GM12878 (cell line): ENCODE results near the gene CIB2. TPM values are rescaled to one million over a fixed set of nuclear protein-coding genes. Genes with fewer than 3 reads are reported as not detected.

Source experiments
- ATAC-seq: fragments of 200-7000 bp; cut with Tn5 transposase; 3 replicates; pipeline ENCODE4 v1.9.1; 2020; ENCODE audit warnings: mild to moderate bottlenecking, moderate library complexity
- BruUV-seq: library from RNA; stranded (reverse); fragments of 400-500 nt; replicated peaks from 2 replicates; lab custom pipeline; 2021; lab: Mats Ljungman, UMichigan
- CTCF ChIA-PET: fragments of 300-600 bp; sonication (Branson Sonifier 250); formaldehyde crosslinking; extraction: SDS; loops from one replicate; lab custom pipeline; 2021; ENCODE audit warnings: inconsistent platforms; lab: Yijun Ruan, JAX
- POLR2A ChIA-PET: fragments of 350-600 bp; formaldehyde crosslinking; extraction: SDS; loops from one replicate; lab custom pipeline; 2021; ENCODE audit warnings: inconsistent platforms; lab: Charles Lee
- RAD21 ChIA-PET: fragments of 300-600 bp; sonication (Branson Sonifier 250); formaldehyde crosslinking; loops from one replicate; lab custom pipeline; 2023; ENCODE audit warnings: antibody characterized with exemption; ENCODE audit not compliant: unreplicated experiment; lab: Charles Lee
- SMC1A ChIA-PET: fragments of 300-600 bp; sonication (Branson Sonifier 250); formaldehyde crosslinking; loops from one replicate; lab custom pipeline; 2023; ENCODE audit not compliant: unreplicated experiment, uncharacterized antibody; lab: Charles Lee
- DNase-seq: peaks from one replicate; pipeline ENCODE4 v3.0.0-alpha.2; 2011; ENCODE audit warnings: low read depth, low spot score
- FAIRE-seq: peaks from 3 replicates; lab custom pipeline; 2011; peaks lifted over from hg19 to GRCh38; lab: Jason Lieb, UNC
- H2AFZ ChIP-seq: 2 replicates; pipeline ENCODE4 v1.6.0; 2011; ENCODE audit warnings: low read depth, low read length, control low read depth; ENCODE audit not compliant: control insufficient read depth
- H3K27ac ChIP-seq: 2 replicates; pipeline ENCODE4 v1.5.1; 2011; ENCODE audit warnings: control low read depth; ENCODE audit not compliant: control insufficient read depth, insufficient read depth
- H3K27me3 ChIP-seq, 2 experiments: replicated peaks in 1 of 2; 2 replicates each; pipeline versions ENCODE4 v1.6.0 to v1.6.1; 2011; ENCODE audit warnings: low read length in 1 of 2; ENCODE audit not compliant: control insufficient read depth in 2 of 2, insufficient read depth in 2 of 2
- H3K36me3 ChIP-seq, 2 experiments: 2 replicates each; pipeline ENCODE4 v1.5.1; 2011; ENCODE audit warnings: low read length in 1 of 2; ENCODE audit not compliant: control insufficient read depth in 2 of 2, insufficient read depth in 2 of 2
- H3K4me1 ChIP-seq: 2 replicates; pipeline ENCODE4 v1.6.1; 2011; ENCODE audit warnings: mild to moderate bottlenecking, low read length, moderate library complexity, mixed read lengths; ENCODE audit not compliant: control insufficient read depth, insufficient read depth
- H3K4me2 ChIP-seq: 2 replicates; pipeline ENCODE4 v1.6.0; 2011; ENCODE audit warnings: control low read depth; ENCODE audit not compliant: control insufficient read depth, insufficient read depth
- H3K4me3 ChIP-seq: fragments of 200-600 bp; sonication (generic); 2 replicates; pipeline ENCODE4 v1.5.1; 2016
- H3K79me2 ChIP-seq: 2 replicates; pipeline ENCODE4 v1.6.0; 2011; ENCODE audit warnings: low read length; ENCODE audit not compliant: control insufficient read depth, insufficient read depth
- H3K9ac ChIP-seq: 2 replicates; pipeline ENCODE4 v1.8.0; 2011; ENCODE audit warnings: low read length, control low read depth, mixed read lengths; ENCODE audit not compliant: control insufficient read depth, insufficient read depth
- H3K9me3 ChIP-seq: replicated peaks from 3 replicates; pipeline ENCODE4 v1.5.1; 2011; ENCODE audit warnings: mild to moderate bottlenecking, low read length; ENCODE audit not compliant: control insufficient read depth, insufficient read depth
- H4K20me1 ChIP-seq: 2 replicates; pipeline ENCODE4 v1.6.0; 2011; ENCODE audit not compliant: control insufficient read depth, insufficient read depth
- MTA2 ChIP-seq: fragments of 450-650 bp; IDR thresholded peaks from 2 replicates; pipeline ENCODE4 v1.6.1; 2016; ENCODE audit warnings: low read depth, mild to moderate bottlenecking, moderate library complexity
- RB1 ChIP-seq: fragments of 450-650 bp; formaldehyde crosslinking; IDR thresholded peaks from 2 replicates; pipeline ENCODE4 v1.6.1; 2017; ENCODE audit warnings: mild to moderate bottlenecking, borderline replicate concordance
- TCF12 ChIP-seq: IDR thresholded peaks from 2 replicates; pipeline ENCODE4 v1.6.1; 2011; ENCODE audit warnings: low read depth, mild to moderate bottlenecking, low read length
- TCF3 ChIP-seq: IDR thresholded peaks from 2 replicates; pipeline ENCODE4 v1.6.1; 2012; ENCODE audit warnings: low read depth, mild to moderate bottlenecking, low read length, borderline replicate concordance; ENCODE audit not compliant: insufficient read depth
- WGBS: methylation state at CpG from one replicate; pipeline ENCODE4 v1.1.6; 2016; ENCODE audit warnings: low lambda C conversion rate; ENCODE audit not compliant: insufficient replicate concordance, insufficient coverage; ENCODE audit errors: missing lambda C conversion rate; 5-methylcytosine and 5-hydroxymethylcytosine counted together
- in situ Hi-C: fragments of 300-500 bp; cut with MboI; formaldehyde crosslinking; loops from 9 replicates; pipeline ENCODE4 v1.14.3; 2018; ENCODE audit warnings: mixed read lengths
- intact Hi-C: fragments of 100-400 bp; cut with micrococcal nuclease; formaldehyde crosslinking; loops from one replicate; pipeline ENCODE4 v1.14.2; 2022; ENCODE audit not compliant: unreplicated experiment
- polyA plus RNA-seq, 11 experiments: library from polyadenylated mRNA; depleted of rRNA in 4 of 11; unstranded in 6 of 11; stranded (reverse) in 5 of 11; fragments of >200 nt; fragmentation: Nextera tagmentation in 4 of 11; fragmentation: Illumina TruSeq in 1 of 11; extraction: Ambion mirVana in 4 of 11; extraction: Trizol in 1 of 11; gene quantifications; 1 replicate in 1 of 11; 2 replicates in 10 of 11; pipeline versions ENCODE4 v1.2.1 to v1.2.3, GENCODE V29; 2011 to 2016; ENCODE audit warnings: inconsistent platforms in 2 of 11, missing spikeins in 2 of 11, low read depth in 1 of 11
- total RNA-seq, 4 experiments: library from RNA; depleted of rRNA in 3 of 4; stranded (reverse); fragments of >200 nt in 3 of 4; fragmentation: Illumina TruSeq in 1 of 4; extraction: Trizol in 1 of 4; gene quantifications; 2 replicates each; pipeline versions ENCODE4 v1.2.1 to v1.2.3, GENCODE V29; 2013 to 2021
- TF ChIP-seq, protein P1 (sequence below): IDR thresholded peaks from 2 replicates; pipeline ENCODE4 v1.6.1; 2011; ENCODE audit warnings: borderline replicate concordance, low read depth, mild to moderate bottlenecking, moderate library complexity, mixed read lengths, low read length; ENCODE audit not compliant: insufficient read depth; ENCODE audit errors: extremely low read length
- TF ChIP-seq, protein P2 (sequence below): fragments of 450-650 bp; IDR thresholded peaks from 2 replicates; pipeline ENCODE4 v1.6.1; 2018; ENCODE audit warnings: borderline replicate concordance, mild to moderate bottlenecking; ENCODE audit not compliant: partially characterized antibody
- TF ChIP-seq, protein P3 (sequence below): IDR thresholded peaks from 2 replicates; pipeline ENCODE4 v1.6.1; 2011; ENCODE audit warnings: borderline replicate concordance, low read depth, mild to moderate bottlenecking, moderate library complexity, low read length; ENCODE audit not compliant: insufficient read depth, poor library complexity, severe bottlenecking

Gene CIB2
- total and polyA plus RNA-seq, 10 of the 15 experiments (the other 5 are each of a cell fraction or from before 2014, with no cell fraction given) = 0.56 to 12.1 (median 7.1) TPM

DNA sequence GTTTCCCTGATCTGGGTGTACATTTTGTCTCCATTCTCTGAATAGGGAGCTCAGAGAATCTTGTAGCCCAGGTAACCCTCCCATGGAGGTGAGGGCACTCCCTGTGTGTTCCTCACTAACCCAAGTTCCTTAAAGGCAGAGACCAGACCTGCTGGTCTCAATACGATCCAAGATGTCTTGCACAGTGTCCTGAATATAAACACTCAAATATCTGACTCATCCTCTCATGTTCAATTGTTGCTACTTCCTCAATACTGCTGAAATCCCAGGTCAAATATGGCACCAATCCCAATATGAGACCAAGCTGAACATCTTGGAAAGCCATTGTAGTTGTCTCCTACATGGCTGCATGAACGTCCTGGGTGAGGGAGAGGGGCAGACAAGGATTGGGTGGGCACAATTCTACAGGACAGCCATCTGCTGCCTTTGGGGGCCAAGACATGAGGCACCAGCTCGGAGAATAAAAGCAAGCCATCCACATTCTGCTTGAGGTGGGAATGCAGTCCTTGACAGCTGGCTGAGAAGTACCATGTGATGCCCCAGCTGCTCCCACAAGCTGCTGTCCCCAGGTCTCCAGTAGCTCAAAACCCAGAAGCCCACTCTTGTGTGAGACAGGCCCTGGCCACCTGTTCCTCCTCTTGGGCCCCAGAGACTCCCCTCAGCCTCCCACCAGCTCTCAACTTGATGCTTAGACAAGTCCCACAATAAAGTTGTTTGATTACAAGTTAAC, 72.0 kb downstream of the CIB2 start:
- ATAC-seq (no peak), FAIRE-seq (no peak), DNase-seq (no peak)
- RAD21 ChIA-PET = interaction anchor here (0.9 to 1.6 kb wide), 8 partner anchors 9 to 41 kb away, joined by 3 to 12 read pairs (median 4); no protein-coding TSS in a partner anchor
- SMC1A ChIA-PET = interaction anchor here (1.0 to 8.1 kb wide), 10 partner anchors 10 to 55 kb away, joined by 3 to 119 read pairs (median 5); no protein-coding TSS in a partner anchor
- H3K27me3 ChIP-seq = no peaks in the 10 kb centered on the region
- TF ChIP-seq, protein P1, sequence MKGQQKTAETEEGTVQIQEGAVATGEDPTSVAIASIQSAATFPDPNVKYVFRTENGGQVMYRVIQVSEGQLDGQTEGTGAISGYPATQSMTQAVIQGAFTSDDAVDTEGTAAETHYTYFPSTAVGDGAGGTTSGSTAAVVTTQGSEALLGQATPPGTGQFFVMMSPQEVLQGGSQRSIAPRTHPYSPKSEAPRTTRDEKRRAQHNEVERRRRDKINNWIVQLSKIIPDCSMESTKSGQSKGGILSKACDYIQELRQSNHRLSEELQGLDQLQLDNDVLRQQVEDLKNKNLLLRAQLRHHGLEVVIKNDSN = peak; percentile 4
- 0 out of 2 replicates have a peak, but pooled peaks have one; percentile 45 for TF ChIP-seq TCF3
- TF ChIP-seq, protein P2, sequence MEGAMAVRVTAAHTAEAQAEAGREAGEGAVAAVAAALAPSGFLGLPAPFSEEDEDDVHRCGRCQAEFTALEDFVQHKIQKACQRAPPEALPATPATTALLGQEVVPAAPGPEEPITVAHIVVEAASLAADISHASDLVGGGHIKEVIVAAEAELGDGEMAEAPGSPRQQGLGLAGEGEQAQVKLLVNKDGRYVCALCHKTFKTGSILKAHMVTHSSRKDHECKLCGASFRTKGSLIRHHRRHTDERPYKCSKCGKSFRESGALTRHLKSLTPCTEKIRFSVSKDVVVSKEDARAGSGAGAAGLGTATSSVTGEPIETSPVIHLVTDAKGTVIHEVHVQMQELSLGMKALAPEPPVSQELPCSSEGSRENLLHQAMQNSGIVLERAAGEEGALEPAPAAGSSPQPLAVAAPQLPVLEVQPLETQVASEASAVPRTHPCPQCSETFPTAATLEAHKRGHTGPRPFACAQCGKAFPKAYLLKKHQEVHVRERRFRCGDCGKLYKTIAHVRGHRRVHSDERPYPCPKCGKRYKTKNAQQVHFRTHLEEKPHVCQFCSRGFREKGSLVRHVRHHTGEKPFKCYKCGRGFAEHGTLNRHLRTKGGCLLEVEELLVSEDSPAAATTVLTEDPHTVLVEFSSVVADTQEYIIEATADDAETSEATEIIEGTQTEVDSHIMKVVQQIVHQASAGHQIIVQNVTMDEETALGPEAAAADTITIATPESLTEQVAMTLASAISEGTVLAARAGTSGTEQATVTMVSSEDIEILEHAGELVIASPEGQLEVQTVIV = no peak
- TF ChIP-seq MTA2 = no peak
- no peak for TF ChIP-seq RB1
- TF ChIP-seq, protein P3, sequence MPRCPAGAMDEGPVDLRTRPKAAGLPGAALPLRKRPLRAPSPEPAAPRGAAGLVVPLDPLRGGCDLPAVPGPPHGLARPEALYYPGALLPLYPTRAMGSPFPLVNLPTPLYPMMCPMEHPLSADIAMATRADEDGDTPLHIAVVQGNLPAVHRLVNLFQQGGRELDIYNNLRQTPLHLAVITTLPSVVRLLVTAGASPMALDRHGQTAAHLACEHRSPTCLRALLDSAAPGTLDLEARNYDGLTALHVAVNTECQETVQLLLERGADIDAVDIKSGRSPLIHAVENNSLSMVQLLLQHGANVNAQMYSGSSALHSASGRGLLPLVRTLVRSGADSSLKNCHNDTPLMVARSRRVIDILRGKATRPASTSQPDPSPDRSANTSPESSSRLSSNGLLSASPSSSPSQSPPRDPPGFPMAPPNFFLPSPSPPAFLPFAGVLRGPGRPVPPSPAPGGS = no peak
- TF ChIP-seq TCF12 = 0 out of 2 replicates have a peak, but pooled peaks have one; percentile 43
- H3K9me3 ChIP-seq = no peaks in the 10 kb centered on the region
- intact Hi-C loops (no loop called here), in situ Hi-C loops (no loop called here)
- CTCF ChIA-PET = interaction anchor here (0.8 to 8.2 kb wide), 11 partner anchors 9 to 149 kb away, joined by 3 to 87 read pairs (median 4); no protein-coding TSS in a partner anchor
- H3K4me2 ChIP-seq = peak overlapping the region; percentile 7; the same call in 1 of the 2 replicates
- POLR2A ChIA-PET = interaction anchor here (0.9 to 5.7 kb wide), 6 partner anchors 9 to 27 kb away, joined by 3 to 50 read pairs (median 4); no protein-coding TSS in a partner anchor
- H4K20me1 ChIP-seq = no peaks in the 10 kb centered on the region
- H3K4me1 ChIP-seq = peaks cover 61% of the 10 kb centered on the region
- peaks cover 90% of the 10 kb centered on the region for H3K79me2 ChIP-seq
- peak overlapping the region; percentile 7; the same call in 1 of the 2 replicates for H3K27ac ChIP-seq
- no peaks in the 10 kb centered on the region; a peak in 1 of 4 replicates for H3K36me3 ChIP-seq
- BruUV-seq = no TSS peak
- no peak overlapping the region for H2AFZ ChIP-seq
- 70% methylated on average over 3 of the region's 3 CpGs for WGBS
- no peak overlapping the region for H3K4me3 ChIP-seq
- H3K9ac ChIP-seq = no peak overlapping the region
